GM18499 (cell line): ENCODE results near the gene FRMD5.

Source experiments
- ATAC-seq: cut with Tn5 transposase; IDR thresholded peaks from one replicate; pipeline ENCODE4 v1.9.1; 2021; ENCODE audit warnings: moderate number of reproducible peaks; ENCODE audit not compliant: insufficient read depth, unreplicated experiment

Gene FRMD5

DNA sequence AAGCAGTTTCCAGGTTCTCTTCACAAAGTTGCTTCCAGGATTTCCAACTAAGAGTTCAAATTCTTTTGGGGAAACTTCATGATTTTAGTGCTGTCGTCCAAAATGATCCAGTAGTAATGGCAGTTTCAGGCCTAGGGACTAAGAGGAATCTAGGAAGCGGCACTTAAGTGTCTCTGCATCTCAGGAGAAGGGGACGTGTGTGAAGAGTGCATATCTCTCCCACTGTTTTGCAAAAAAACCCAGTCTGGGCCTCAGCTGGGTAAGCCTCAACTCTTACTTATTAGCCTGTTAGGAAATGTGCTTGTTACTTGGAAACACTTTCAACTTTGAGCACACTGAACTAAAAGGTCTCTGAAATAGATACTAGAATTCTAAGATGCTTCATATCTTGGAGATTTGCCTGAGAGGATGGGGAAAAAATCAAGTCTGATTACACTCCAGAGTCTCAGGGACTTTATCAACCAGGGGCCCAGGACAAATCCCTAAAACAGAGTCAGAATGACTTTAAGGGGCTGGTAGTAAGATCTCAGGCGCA lies 286.5 kb downstream of the FRMD5 start:
- no peak for ATAC-seq

GRCh38 chr15:43905755-43906154 lies 289.3 kb downstream of the FRMD5 start:
- ATAC-seq: no peak

- no peak for ATAC-seq
Measured at GRCh38 chr15:43903864-43904290, 291.2 kb downstream of the FRMD5 start.

GRCh38 chr15:43901495-43901894 lies 293.6 kb downstream of the FRMD5 start:
- ATAC-seq: no peak

DNA sequence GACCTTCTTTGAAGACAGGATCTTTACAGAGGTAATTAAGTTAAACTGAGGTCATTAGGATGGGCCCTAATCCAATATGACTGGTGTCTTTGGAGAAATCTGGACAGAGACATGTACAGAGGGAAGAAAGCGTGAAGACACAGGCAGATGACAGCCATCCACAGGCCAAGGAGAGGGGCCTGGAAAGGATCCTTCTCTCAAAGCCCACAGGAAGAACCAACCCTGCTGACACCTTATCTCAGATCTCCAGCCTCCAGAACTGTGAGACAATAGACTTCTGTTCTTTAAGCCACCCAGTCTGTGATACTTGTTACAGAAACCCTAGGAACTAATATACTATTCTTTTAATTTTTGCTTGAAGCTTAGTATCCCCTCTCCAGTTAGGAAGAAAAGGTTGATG lies 294.1 kb downstream of the FRMD5 start:
- no peak for ATAC-seq

DNA sequence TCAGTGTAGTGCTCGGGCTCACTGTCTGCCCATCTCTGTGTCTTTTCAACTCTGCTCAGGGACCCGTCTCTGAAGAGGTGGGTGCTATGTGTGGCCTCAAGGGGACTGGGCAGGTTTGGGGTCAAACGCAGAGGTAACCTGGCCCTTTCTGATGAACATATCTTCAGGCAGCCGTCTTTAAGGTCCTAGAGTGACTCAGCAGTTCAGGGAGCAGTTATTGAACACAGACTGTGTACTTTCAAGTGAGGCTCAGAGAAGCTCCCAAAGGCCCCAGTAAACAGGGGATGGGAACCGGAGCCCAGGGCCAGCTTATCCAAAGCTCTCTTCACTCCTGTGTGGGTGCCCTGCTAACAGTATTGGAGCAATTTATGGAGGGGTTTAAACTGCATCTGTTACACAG lies 295.1 kb downstream of the FRMD5 start:
- ATAC-seq: no peak

DNA sequence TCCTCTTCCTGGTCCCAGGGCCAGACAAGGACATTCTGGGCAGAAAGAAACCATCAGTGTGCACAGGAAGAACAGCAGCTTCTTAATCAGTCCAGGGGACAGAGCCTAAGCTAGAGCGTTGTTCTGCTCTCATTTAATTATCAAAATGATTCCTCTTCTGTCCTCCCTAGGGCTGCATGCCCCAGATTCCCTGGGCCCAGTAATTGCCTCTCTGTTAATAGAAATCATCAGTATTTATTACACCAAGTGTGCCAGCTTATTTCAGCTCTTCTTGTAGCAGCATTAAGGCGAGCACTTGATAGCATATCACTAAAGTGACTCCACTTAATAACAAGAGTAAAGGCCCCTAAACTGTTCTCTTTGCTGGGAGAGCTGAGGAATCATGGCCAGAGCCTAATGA lies 296.2 kb downstream of the FRMD5 start:
- no peak for ATAC-seq

- ATAC-seq: no peak
Measured at GRCh38 chr15:43896543-43896942, 298.5 kb downstream of the FRMD5 start.

- ATAC-seq: no peak
Measured at GRCh38 chr15:43895586-43895985, 299.5 kb downstream of the FRMD5 start.

- ATAC-seq: no peak
Measured at GRCh38 chr15:43893956-43894355, 301.1 kb downstream of the FRMD5 start.

DNA sequence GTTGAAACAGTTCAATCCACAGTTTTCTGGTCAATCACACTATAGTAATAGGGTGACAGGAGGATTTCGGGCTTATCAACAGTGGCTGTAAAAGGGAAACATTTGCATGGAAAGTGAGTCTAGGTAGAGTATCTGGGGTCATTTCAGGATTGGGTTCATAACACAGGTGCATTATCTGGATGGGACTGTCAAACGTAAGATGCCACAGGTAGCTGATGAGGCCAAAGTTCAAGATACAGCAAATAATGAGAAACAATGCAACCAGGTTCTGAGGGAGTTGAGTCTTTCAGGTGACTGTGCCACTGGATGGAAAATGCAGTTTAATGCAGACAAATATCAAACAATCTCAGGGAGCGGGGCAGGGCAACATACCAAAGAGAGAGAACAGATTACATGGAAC lies 306.0 kb downstream of the FRMD5 start:
- no peak for ATAC-seq

GRCh38 chr15:43887901-43888300 lies 307.2 kb downstream of the FRMD5 start:
- ATAC-seq: no peak

- no peak for ATAC-seq
Measured at GRCh38 chr15:43886558-43886957, 308.5 kb downstream of the FRMD5 start.

- no peak for ATAC-seq
Measured at GRCh38 chr15:43883571-43883970, 311.5 kb downstream of the FRMD5 start.

DNA sequence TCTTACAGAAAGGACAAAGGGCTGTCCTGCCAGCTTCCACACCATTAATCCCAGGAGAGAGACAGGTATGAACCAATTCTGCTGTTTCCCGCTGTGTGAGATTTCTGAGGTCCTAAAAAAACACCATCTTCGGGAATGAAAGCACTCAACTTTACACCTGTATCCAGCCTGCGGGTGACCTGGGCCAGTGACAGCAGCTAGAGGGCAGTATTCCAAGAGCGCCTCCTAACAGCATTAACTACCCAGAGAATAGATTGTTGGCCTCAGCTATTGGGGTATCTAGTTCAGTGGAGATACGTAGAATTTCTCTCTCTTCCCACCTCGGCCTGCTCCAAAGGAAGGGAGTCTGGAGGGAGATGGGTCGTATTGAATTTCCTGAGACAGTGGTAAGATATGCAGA lies 313.1 kb downstream of the FRMD5 start:
- no peak for ATAC-seq

GRCh38 chr15:43881245-43881644 lies 313.8 kb downstream of the FRMD5 start:
- ATAC-seq: no peak

DNA sequence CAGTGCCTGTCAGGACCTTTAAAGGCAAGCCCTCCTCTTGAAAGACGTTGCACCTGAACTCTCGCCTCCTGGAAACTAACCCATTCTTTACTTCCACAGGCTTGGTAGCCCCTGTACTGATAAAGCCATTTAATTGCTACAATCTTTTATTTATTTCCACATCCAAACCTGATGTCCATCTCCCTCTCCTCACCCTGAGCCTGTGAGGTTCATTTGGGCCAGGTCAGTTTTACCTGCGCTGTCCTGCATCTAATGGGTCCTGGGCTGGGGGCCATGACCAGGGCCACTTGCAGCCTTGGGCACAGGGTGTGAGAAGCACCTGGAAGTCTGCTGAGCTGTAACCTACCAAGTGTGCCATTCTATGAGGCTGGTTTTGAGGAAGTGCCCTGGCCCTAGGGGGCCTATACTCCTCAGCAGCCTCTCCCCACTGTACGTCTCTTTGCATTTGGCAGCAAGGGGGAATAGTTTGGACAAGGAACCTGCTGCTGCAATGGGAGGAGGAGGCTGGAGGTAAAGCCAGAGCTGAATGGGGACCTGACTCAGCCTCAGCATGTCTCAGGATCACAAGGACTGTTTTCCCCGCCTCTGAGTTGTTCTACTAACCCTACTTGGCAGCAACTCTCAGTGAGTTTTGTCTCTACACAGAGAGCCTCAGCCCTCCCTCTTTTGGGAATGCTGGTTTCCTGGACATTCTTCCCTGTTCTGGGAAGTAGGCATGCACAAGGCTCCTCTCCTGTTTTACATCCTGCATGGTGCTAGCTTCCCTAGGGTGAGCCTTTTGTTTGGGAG lies 314.5 kb downstream of the FRMD5 start:
- no peak for ATAC-seq

- ATAC-seq: no peak
Measured at GRCh38 chr15:43879386-43880355, 315.4 kb downstream of the FRMD5 start.

DNA sequence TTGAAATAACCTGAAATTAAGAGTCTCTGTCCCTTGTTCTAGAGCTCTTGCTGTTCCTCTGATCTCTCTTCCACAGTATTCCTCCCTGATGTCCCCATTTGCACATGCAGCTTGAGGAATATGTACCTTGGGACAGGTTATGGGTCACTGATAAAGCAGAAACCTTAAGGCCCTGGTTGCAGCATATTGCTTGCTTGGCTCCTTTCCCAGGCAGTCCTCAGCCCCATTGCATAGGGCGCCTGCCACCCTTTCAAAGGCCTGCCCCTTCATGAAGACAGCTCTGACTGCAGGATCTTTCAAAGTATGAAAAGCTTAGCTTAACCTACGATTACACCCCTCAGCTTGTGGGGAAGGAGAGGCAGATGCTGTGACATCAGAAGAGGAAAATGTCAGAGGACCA lies 316.6 kb downstream of the FRMD5 start:
- ATAC-seq: no peak

GRCh38 chr15:43877371-43877770 lies 317.7 kb downstream of the FRMD5 start:
- ATAC-seq: no peak

GRCh38 chr15:43876872-43877271 lies 318.2 kb downstream of the FRMD5 start:
- ATAC-seq: no peak
